DMS79 treated with DMSO at 0.1 percent for 48 hours (cell line): ENCODE data around the gene TRIOBP.

Experiments
- DNase-seq: peaks from one replicate; lab custom pipeline; 2025; lab: John Stamatoyannopoulos, UW

Gene TRIOBP

GRCh38 chr22:37824674-37825641 lies 128.1 kb downstream of the TRIOBP start:
- no peak for DNase-seq
